GM18858 (cell line): Measurements from ENCODE around the gene FYCO1.
A peak's percentile ranks its signal among the peaks of the same experiment; 100 is the strongest.

Experiments used
- ATAC-seq: cut with Tn5 transposase; IDR thresholded peaks from one replicate; pipeline ENCODE4 v1.9.1; 2021; ENCODE audit not compliant: unreplicated experiment

Gene FYCO1

DNA sequence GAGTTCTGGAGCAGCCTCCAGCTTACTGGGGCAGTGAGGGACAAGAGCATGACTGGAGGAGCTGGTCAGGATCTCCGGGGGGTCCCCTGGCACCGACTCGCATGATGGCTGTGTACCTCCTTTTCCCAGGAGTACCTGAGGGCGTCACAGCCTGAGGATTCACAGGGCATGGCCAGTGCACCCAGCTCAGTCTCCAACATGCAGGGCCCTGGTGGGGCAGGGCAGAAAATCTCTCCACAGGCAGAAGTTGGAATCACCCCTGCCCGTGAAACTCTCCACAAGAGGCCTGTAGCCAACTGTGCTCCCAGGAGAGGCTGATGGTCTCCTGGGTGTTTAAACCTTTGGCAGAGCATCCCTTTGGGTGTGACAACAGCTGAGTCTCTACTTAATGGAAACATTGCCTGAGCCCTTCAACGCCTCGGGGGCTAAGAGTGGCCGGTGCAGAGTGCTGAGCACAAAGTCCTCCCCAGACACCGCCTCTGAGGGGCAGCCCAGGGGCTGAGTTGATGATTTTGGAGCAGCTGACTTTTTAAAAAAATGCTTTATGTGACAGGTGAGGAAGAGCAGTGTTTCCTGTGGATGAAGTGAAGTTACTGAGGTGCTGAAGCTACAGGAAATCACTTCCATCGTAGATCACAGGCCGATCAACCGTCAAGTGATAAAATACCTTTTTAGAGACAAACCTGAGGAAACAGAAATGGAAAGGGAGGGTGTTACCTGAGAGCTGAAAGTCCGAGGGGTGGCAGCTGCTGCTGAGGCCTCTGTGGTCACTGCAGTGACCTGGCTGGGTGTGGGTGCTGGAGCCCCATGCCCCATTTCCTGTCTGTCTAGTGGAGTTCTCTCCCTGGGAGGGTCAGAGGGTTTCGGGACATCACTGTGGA lies 74.2 kb downstream of the FYCO1 start:
- ATAC-seq: no peak

GRCh38 chr3:45917146-45917898 lies 78.3 kb downstream of the FYCO1 start:
- no peak for ATAC-seq

GRCh38 chr3:45915518-45916231 lies 79.9 kb downstream of the FYCO1 start:
- peak; percentile 78 for ATAC-seq

- ATAC-seq: no peak
These were observed 80.6 kb downstream of the FYCO1 start for GRCh38 chr3:45915059-45915439.

DNA sequence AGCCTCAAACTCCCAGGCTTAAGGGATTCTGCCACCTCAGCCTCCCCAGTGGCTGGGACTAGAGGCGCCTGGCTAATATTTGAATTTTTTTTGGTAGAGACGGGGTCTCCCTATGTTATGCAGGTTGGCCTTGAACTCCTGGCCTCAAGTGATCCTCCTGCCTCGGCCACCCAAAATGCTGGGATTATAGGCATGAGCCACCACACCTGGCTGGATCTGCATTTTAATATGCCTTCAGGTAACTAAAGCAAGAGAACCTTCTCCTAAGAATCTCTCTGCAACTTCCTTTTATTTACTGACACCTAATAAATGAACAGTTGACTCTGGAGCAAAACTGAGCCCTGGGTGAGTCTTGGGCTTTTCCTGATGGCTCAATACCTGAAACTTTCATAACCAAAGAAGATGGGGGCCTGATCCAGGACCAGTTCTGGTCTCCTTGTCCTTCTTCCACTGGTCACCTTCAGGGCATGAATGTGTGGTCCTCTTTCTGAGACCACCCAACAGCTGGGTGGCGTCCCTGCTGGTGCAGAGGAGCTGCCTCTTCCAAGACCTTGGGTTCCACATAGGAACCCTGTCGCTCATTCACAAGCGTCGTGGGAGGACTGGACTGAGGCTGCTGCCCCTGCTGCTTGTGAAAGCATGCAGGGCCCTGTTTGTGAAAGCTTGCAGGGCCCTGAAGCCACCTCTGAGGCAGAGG lies 81.1 kb downstream of the FYCO1 start:
- no peak for ATAC-seq

- no peak for ATAC-seq
These were observed 83.2 kb downstream of the FYCO1 start for GRCh38 chr3:45912435-45912834.

- ATAC-seq: no peak
These were observed 84.0 kb downstream of the FYCO1 start for GRCh38 chr3:45911511-45912226.

GRCh38 chr3:45910892-45911291 lies 84.7 kb downstream of the FYCO1 start:
- no peak for ATAC-seq

GRCh38 chr3:45909542-45909941 lies 86.1 kb downstream of the FYCO1 start:
- no peak for ATAC-seq

DNA sequence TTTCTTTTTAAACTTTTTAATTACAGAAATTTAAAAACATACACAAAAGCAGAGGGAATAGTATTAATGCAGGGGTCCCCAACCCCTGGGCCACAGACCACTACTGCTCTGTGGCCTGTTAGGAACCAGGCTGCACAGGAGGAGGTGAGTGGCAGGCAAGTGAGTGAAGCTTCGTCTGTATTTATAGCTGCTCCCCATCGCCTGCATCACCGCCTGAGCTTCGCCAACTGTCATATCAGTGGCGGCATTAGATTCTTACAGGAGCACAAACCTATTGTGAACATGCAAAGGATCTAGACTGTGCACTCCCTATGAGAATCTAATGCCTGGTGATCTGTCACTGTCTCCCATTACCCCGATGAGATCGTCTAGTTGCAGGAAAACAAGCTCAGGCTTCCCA lies 86.9 kb downstream of the FYCO1 start:
- ATAC-seq: no peak

DNA sequence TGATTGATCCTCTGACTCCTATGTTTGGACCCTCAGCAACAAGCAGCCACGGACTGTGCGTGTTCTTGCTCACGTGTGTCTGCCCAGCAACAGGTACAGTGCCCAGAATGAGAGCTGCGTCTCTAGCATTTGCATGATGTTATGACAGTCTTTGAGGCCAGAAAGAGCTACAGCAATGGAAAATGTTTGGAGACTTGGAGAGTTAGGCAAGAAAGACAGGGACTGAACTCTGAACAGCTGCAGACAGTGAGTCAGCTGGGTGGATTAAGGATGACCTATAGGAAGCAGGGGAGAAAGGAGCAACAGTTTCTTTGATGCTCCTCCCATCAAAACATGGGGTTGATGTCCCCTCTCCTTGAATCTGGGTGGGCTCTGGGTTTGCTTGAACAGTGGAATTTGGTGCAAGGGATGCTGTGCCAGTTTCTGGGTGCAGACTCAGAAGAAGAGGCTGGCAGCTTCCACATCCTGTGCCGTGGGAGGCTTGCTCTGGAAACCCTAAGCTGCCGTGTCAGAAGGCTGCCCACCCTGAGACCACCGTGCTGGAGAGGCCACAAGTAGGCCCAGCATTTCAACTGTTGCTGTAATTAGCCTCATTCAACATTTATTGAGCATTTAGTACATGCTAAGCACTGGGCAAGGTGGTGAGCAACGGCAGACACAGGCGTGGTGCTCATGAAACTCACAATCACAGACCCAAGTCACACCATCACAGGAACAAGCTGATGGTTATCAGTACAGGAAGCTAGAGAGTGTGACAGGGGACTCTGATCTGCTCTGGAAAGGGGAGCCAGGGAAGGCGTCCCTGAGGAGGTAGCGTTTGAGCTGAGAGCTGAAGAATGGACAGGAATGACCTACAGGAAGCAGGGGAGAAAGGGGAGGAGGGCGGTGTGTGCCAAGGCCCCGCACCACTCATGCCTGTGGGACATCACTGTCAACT lies 87.6 kb downstream of the FYCO1 start:
- no peak for ATAC-seq

- no peak for ATAC-seq
These were observed 88.8 kb downstream of the FYCO1 start for GRCh38 chr3:45906681-45907407.

GRCh38 chr3:45905755-45906154 lies 89.9 kb downstream of the FYCO1 start:
- ATAC-seq: no peak

DNA sequence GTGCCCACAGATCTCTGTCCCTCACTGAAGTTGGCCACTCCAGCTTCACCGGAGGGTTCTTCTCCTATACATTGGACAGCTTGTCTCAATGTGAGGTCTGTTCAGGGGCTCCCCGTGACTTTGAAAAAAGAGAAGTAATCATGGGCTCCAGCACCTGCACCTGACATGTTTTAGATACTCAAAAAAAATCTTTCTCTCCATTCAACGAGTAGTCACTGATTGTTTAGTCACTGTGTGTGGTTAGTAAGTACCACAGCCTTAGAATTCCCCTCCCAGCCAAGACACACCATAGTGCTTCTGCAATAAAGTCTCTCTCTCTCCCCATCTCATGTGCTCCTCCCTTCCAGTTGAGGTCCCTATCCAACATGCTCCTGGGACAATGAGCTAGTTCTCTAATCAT lies 90.7 kb downstream of the FYCO1 start:
- no peak for ATAC-seq

DNA sequence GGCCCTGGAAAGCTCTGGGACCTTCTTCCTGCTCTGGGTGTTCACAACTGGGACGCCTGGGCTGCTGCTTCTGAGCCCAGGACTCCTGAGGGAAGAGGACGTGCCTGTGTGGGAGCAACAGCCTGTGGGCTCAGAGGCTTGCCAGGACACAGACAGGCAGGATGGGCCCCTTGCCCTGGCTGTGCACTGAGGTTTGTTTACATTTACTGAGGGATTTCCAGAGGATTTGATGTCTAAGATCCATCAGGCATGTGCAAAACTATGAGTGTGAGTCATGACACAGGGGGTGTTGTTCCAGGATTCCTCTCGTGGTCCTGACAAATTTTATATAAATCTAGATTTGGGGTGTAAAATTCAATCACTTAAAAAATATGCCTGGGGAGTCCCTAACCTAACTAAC lies 98.7 kb downstream of the FYCO1 start:
- ATAC-seq: no peak

- no peak for ATAC-seq
These were observed 99.7 kb downstream of the FYCO1 start for GRCh38 chr3:45895686-45896468.

DNA sequence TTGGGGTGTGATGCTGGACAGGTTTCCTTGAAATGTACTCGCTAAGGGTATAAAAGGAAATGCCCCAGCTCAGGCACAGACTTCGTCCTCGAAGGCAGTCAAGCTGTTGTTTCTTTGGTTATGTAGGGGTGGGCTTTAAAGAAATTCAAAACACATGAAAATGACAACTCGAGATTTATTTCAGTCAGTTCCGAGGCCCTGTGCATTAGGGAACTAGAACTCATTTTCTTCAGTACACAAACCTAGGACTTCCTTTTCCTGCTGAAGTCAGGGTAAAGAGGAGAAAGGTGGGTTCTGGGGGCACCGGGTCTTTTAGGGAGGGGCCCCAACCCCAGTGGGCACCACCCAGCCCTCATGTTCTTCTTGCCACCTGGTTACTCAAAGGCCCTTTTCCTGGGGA lies 101.6 kb downstream of the FYCO1 start:
- no peak for ATAC-seq

- ATAC-seq: no peak
These were observed 103.5 kb downstream of the FYCO1 start for GRCh38 chr3:45892161-45892560.
